B cell (primary cell): ENCODE results near the gene KEL. TPM values are rescaled to one million over a fixed set of nuclear protein-coding genes. Genes with fewer than 3 reads are reported as not detected.

ENCODE experiments used
- ATAC-seq: fragments of 200-7000 bp; cut with Tn5 transposase; one replicate; pipeline ENCODE4 v1.10.0; 2021; ENCODE audit warnings: low read depth, mild to moderate bottlenecking, moderate number of reproducible peaks, moderate library complexity
- CTCF ChIA-PET: fragments of 350-600 bp; sonication (Branson Sonifier 250); formaldehyde crosslinking; loops from one replicate; lab custom pipeline; 2021; ENCODE audit warnings: antibody characterized with exemption, inconsistent platforms; lab: Charles Lee
- POLR2A ChIA-PET: fragments of 350-600 bp; sonication (Branson Sonifier 250); formaldehyde crosslinking; loops from one replicate; lab custom pipeline; 2021; ENCODE audit warnings: antibody characterized with exemption; lab: Charles Lee
- DNase-seq: peaks from one replicate; pipeline ENCODE4 v3.0.0; 2013
- H2AFZ ChIP-seq: 2 replicates; pipeline ENCODE4 v1.6.1; 2012; ENCODE audit warnings: mild to moderate bottlenecking, low read depth, low read length; ENCODE audit not compliant: insufficient read depth, poor library complexity, severe bottlenecking
- H3K27ac ChIP-seq, 2 donors: 1 replicate in 1 of 2; 2 replicates in 1 of 2; pipeline ENCODE4 v1.5.1; 2012 to 2013; ENCODE audit warnings: low read length in 2 of 2, mild to moderate bottlenecking in 2 of 2, moderate library complexity in 1 of 2
- H3K27me3 ChIP-seq, 4 experiments: fragments of 200-600 bp in 1 of 4; sonication (generic) in 1 of 4; replicated peaks in 1 of 4; 1 replicate in 2 of 4; 2 replicates in 2 of 4; pipeline versions ENCODE4 v1.6.1 to v1.7.0; 2013 to 2016; ENCODE audit warnings: low read length in 3 of 4, mild to moderate bottlenecking in 2 of 4, mixed read lengths in 1 of 4, moderate library complexity in 1 of 4; ENCODE audit not compliant: insufficient read depth in 4 of 4, control insufficient read depth in 3 of 4; ENCODE audit errors: control extremely low read depth in 1 of 4
- H3K36me3 ChIP-seq, 2 experiments: replicated peaks in 1 of 2; 1 replicate in 1 of 2; 2 replicates in 1 of 2; pipeline versions ENCODE4 v1.6.1 to v1.7.1; 2013; ENCODE audit warnings: low read length in 1 of 2; ENCODE audit not compliant: insufficient read depth in 2 of 2, control insufficient read depth in 1 of 2; ENCODE audit errors: control extremely low read depth in 1 of 2, extremely low read depth in 1 of 2
- H3K4me1 ChIP-seq, 2 donors: fragments of 200-600 bp in 1 of 2; sonication (generic) in 1 of 2; 1 replicate in 1 of 2; 2 replicates in 1 of 2; pipeline versions ENCODE4 v1.5.1 to v1.6.1; 2013 to 2017; ENCODE audit warnings: low read length in 2 of 2; ENCODE audit not compliant: control insufficient read depth in 2 of 2, insufficient read depth in 2 of 2
- H3K4me2 ChIP-seq: replicated peaks from 2 replicates; pipeline ENCODE3; 2012; ENCODE audit warnings: mild to moderate bottlenecking, low read depth, low read length; ENCODE audit not compliant: poor library complexity, severe bottlenecking
- H3K4me3 ChIP-seq, 5 experiments: fragments of 200-600 bp in 1 of 5; sonication (generic) in 1 of 5; 1 replicate in 3 of 5; 2 replicates in 2 of 5; pipeline versions ENCODE4 v1.5.1 to v1.7.0; 2011 to 2016; ENCODE audit warnings: low read length in 4 of 5, mild to moderate bottlenecking in 4 of 5, low read depth in 2 of 5, control low read depth in 1 of 5, moderate library complexity in 1 of 5; ENCODE audit not compliant: insufficient read depth in 1 of 5; ENCODE audit errors: control extremely low read depth in 1 of 5, extremely low read depth in 1 of 5
- H3K79me2 ChIP-seq: fragments of 200-600 bp; sonication (generic); one replicate; pipeline ENCODE4 v1.6.0; 2016; ENCODE audit warnings: low read length; ENCODE audit not compliant: control insufficient read depth, insufficient read depth
- H3K9ac ChIP-seq: fragments of 200-600 bp; sonication (generic); 2 replicates; pipeline ENCODE4 v1.6.1; 2017; ENCODE audit warnings: mild to moderate bottlenecking, low read length, moderate library complexity
- H3K9me3 ChIP-seq, 3 donors: one replicate each; pipeline versions ENCODE4 v1.6.1 to v1.7.1; 2013; ENCODE audit warnings: low read length in 2 of 3; ENCODE audit not compliant: control insufficient read depth in 2 of 3, insufficient read depth in 1 of 3; ENCODE audit errors: control extremely low read depth in 1 of 3
- H4K20me1 ChIP-seq: 2 replicates; pipeline ENCODE4 v1.6.0; 2012; ENCODE audit warnings: mild to moderate bottlenecking, low read length; ENCODE audit not compliant: insufficient read depth, control insufficient read depth, poor library complexity, severe bottlenecking
- H3K27ac Mint-ChIP-seq: one replicate; pipeline ENCODE4 v1.8.0; 2021; ENCODE audit warnings: mixed read lengths
- H3K27me3 Mint-ChIP-seq: one replicate; pipeline ENCODE4 v1.8.0; 2021; ENCODE audit warnings: mixed read lengths
- H3K4me1 Mint-ChIP-seq: one replicate; pipeline ENCODE4 v1.8.0; 2021; ENCODE audit warnings: mixed read lengths
- H3K4me3 Mint-ChIP-seq: one replicate; pipeline ENCODE4 v1.8.0; 2021; ENCODE audit warnings: mixed read lengths
- H3K9me3 Mint-ChIP-seq: one replicate; pipeline ENCODE4 v1.8.0; 2022; ENCODE audit warnings: mixed read lengths; ENCODE audit not compliant: insufficient read depth
- CTCF ChIP-seq: fragments of 200-600 bp; IDR thresholded peaks from one replicate; pipeline ENCODE4 v1.8.0; 2022; ENCODE audit warnings: antibody characterized with exemption, mild to moderate bottlenecking
- EZH2 ChIP-seq: IDR thresholded peaks from 2 replicates; pipeline ENCODE4 v1.6.1; 2012; ENCODE audit warnings: borderline replicate concordance, low read depth, mild to moderate bottlenecking, moderate library complexity, low read length; ENCODE audit not compliant: insufficient read depth, poor library complexity, severe bottlenecking
- WGBS: methylation state at CpG from one replicate; pipeline ENCODE4 v1.1.5; 2013; ENCODE audit warnings: missing lambda C conversion rate; ENCODE audit not compliant: insufficient coverage; 5-methylcytosine and 5-hydroxymethylcytosine counted together
- intact Hi-C: fragments of 100-400 bp; cut with micrococcal nuclease; formaldehyde crosslinking; loops from one replicate; pipeline ENCODE4 v1.10.0; 2022
- polyA plus RNA-seq: library from polyadenylated mRNA; depleted of rRNA; stranded (reverse); fragments of >200 nt; gene quantifications from 2 replicates; pipeline ENCODE4 v1.2.3, GENCODE V29; 2012
- total RNA-seq, 2 donors: library from RNA; stranded (reverse); fragments of 120-200 nt in 1 of 2; gene quantifications; 1 replicate in 1 of 2; 2 replicates in 1 of 2; pipeline versions ENCODE4 v1.2.3 to v1.2.4, GENCODE V29; 2013 to 2022

Gene KEL
- total and polyA plus RNA-seq, 2 donors (not counting 1 experiment from before 2014, with no cell fraction given) = 0.27 to 0.71 TPM

DNA sequence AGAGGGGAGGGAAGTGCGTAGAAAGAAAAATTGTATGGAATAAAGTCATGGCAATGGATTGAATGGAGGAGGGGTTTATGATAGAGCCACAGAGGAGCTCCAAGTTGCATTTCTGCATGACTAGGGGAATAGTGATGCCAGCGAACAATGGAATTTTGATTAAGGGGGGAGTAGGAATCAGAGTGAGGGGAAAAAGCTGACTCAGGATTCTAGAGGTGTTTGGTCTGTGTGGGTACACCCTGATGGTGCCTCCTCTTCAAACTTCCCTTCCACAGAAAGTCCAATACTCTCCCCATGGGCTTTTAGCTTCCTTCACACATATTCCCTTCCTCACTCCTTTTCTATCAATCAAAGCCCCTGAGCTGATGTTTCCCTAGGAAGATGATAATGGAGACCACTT, 1.8 kb upstream of the KEL start:
- H3K9me3 Mint-ChIP-seq = no peaks in the 10 kb centered on the region
- H3K27ac ChIP-seq = no peak overlapping the region
- no peaks in the 10 kb centered on the region for H3K36me3 ChIP-seq
- 87% methylated on average over 1 of the region's 2 CpGs for WGBS
- H3K27ac Mint-ChIP-seq = no peak overlapping the region
- no peak for TF ChIP-seq EZH2
- TF ChIP-seq CTCF = no peak
- no peaks in the 10 kb centered on the region for H4K20me1 ChIP-seq
- no peak overlapping the region for H3K9ac ChIP-seq
- no peak overlapping the region for H3K4me3 ChIP-seq
- intact Hi-C loops = no loop called here
- no peak overlapping the region for H2AFZ ChIP-seq
- H3K79me2 ChIP-seq = no peaks in the 10 kb centered on the region
- H3K4me2 ChIP-seq = no peak overlapping the region
- H3K27me3 Mint-ChIP-seq = peaks cover 56% of the 10 kb centered on the region
- CTCF ChIA-PET = no interaction called here
- H3K27me3 ChIP-seq = peaks cover 0 to 19% (median 9%) of the 10 kb centered on the region in 4 experiments
- no peak overlapping the region for H3K4me3 Mint-ChIP-seq
- POLR2A ChIA-PET = no interaction called here
- no peaks in the 10 kb centered on the region for H3K9me3 ChIP-seq
- H3K4me1 Mint-ChIP-seq = no peaks in the 10 kb centered on the region
- no peak for DNase-seq
- no peaks in the 10 kb centered on the region for H3K4me1 ChIP-seq
- ATAC-seq = no peak

- peaks cover 51% of the 10 kb centered on the region for H3K27me3 Mint-ChIP-seq
- no peaks in the 10 kb centered on the region for H3K9me3 ChIP-seq
These were observed 828 bp upstream of the KEL start for GRCh38 chr7:142962991-142963390.

More at GRCh38 chr7:142962991-142963390, 828 bp upstream of the KEL start:
- intact Hi-C loops = no loop called here
- Histone ChIP-seq H3K4me1 (no peaks in the 10 kb centered on the region), H3K36me3 (no peaks in the 10 kb centered on the region), H2AFZ (no peak overlapping the region), H3K4me3 (no peak overlapping the region), H3K79me2 (no peaks in the 10 kb centered on the region), H3K4me2 (no peak overlapping the region), H3K27ac (no peak overlapping the region), H3K27me3 (peaks cover 0 to 14% (median 3%) of the 10 kb centered on the region in 4 experiments), H3K9ac (no peak overlapping the region), H4K20me1 (no peaks in the 10 kb centered on the region)
- H3K4me3 Mint-ChIP-seq = no peak overlapping the region
- H3K27ac Mint-ChIP-seq = no peak overlapping the region
- H3K4me1 Mint-ChIP-seq = no peaks in the 10 kb centered on the region
- ChIA-PET POLR2A (no interaction called here), CTCF (no interaction called here)
- H3K9me3 Mint-ChIP-seq = no peaks in the 10 kb centered on the region
- TF ChIP-seq EZH2 = no peak
- no peak for TF ChIP-seq CTCF
- DNase-seq (no peak), ATAC-seq (no peak)
- WGBS = 86% methylated on average over 1 of the region's 1 CpG
